Uterus (tissue), 4 donors: Measurements from ENCODE around the gene FBXW7. TPM values are rescaled to one million over a fixed set of nuclear protein-coding genes. Genes with fewer than 3 reads are reported as not detected.

Experiments used
- DNase-seq, 2 donors: peaks; one replicate each; pipeline ENCODE4 v3.0.0-alpha.2; 2019 to 2020
- H3K27ac ChIP-seq, 2 donors: fragments of 200-600 bp; sonication (generic); 1 replicate in 1 of 2; 2 replicates in 1 of 2; pipeline ENCODE4 v1.5.1; 2016 to 2018
- H3K27me3 ChIP-seq, 2 donors: fragments of 200-600 bp; sonication (generic); one replicate each; pipeline ENCODE4 v1.5.1; 2018 to 2019; ENCODE audit warnings: control low read depth in 1 of 2
- H3K36me3 ChIP-seq, 2 donors: fragments of 200-600 bp; sonication (generic); one replicate each; pipeline ENCODE4 v1.5.1; 2019; ENCODE audit warnings: control low read depth in 1 of 2
- H3K4me1 ChIP-seq, 2 donors: fragments of 200-600 bp; sonication (generic); one replicate each; pipeline ENCODE4 v1.5.1; 2018 to 2019; ENCODE audit warnings: control low read depth in 1 of 2
- H3K4me3 ChIP-seq, 2 donors: fragments of 200-600 bp; sonication (generic); 1 replicate in 1 of 2; 2 replicates in 1 of 2; pipeline ENCODE4 v1.5.1; 2018 to 2019; ENCODE audit warnings: mild to moderate bottlenecking in 1 of 2
- H3K9me3 ChIP-seq, 2 donors: fragments of 200-600 bp; sonication (generic); one replicate each; pipeline ENCODE4 v1.5.1; 2019; ENCODE audit warnings: control low read depth in 1 of 2
- CTCF ChIP-seq, 4 experiments: fragments of 200-600 bp in 2 of 4; fragments of 450-650 bp in 2 of 4; sonication (generic) in 2 of 4; IDR thresholded peaks; one replicate each; pipeline ENCODE4 v1.5.1; 2016 to 2019; ENCODE audit warnings: antibody characterized with exemption in 4 of 4, mild to moderate bottlenecking in 2 of 4, moderate library complexity in 1 of 4
- POLR2A ChIP-seq, 2 donors: fragments of 450-650 bp; IDR thresholded peaks; one replicate each; pipeline ENCODE4 v1.6.1; 2016; ENCODE audit warnings: antibody characterized with exemption in 2 of 2, mild to moderate bottlenecking in 1 of 2, moderate library complexity in 1 of 2
- intact Hi-C: fragments of 100-400 bp; cut with DNase I; formaldehyde crosslinking; loops from one replicate; pipeline ENCODE4 v1.15.1; 2023; ENCODE audit warnings: low total_unique reads
- total RNA-seq, 4 donors: library from RNA; depleted of rRNA in 3 of 4; stranded (reverse); fragments of >200 nt in 3 of 4; gene quantifications; one replicate each; pipeline versions ENCODE4 v1.1.0 to v1.2.4, GENCODE V29; 2014 to 2023
- donor health status: DM: yes; HTN: yes; CAD: no.

The FBXW7 gene
- total RNA-seq, 4 donors from 2014 or later = 50.6 to 152 (median 90.8) TPM

- H3K9me3 ChIP-seq = no peaks in the 10 kb centered on the region
- TF ChIP-seq CTCF (IDR thresholded peaks at IDR 0.05) = no peak
- no peak for TF ChIP-seq POLR2A (IDR thresholded peaks at IDR 0.05)
- intact Hi-C loops = no loop called here
- H3K4me3 ChIP-seq = no peak overlapping the region
- DNase-seq = no peak
- H3K36me3 ChIP-seq = no peaks in the 10 kb centered on the region
- H3K27me3 ChIP-seq = no peaks in the 10 kb centered on the region
- H3K4me1 ChIP-seq = no peaks in the 10 kb centered on the region
- no peak overlapping the region for H3K27ac ChIP-seq
These were observed 175.9 kb downstream of the FBXW7 start for GRCh38 chr4:152360045-152360410.

- no peak for TF ChIP-seq CTCF (IDR thresholded peaks at IDR 0.05)
- TF ChIP-seq POLR2A (IDR thresholded peaks at IDR 0.05) = no peak
- Histone ChIP-seq H3K9me3 (no peaks in the 10 kb centered on the region), H3K27ac (no peak overlapping the region), H3K36me3 (no peaks in the 10 kb centered on the region), H3K4me1 (no peaks in the 10 kb centered on the region), H3K4me3 (no peak overlapping the region), H3K27me3 (no peaks in the 10 kb centered on the region)
- no peak for DNase-seq
- intact Hi-C loops = no loop called here
These were observed 176.5 kb downstream of the FBXW7 start for GRCh38 chr4:152359208-152360044.

GRCh38 chr4:152357206-152357605, 178.7 kb downstream of the FBXW7 start:
- Histone ChIP-seq H3K27ac (no peak overlapping the region), H3K27me3 (no peaks in the 10 kb centered on the region), H3K9me3 (no peaks in the 10 kb centered on the region), H3K4me3 (no peak overlapping the region), H3K36me3 (no peaks in the 10 kb centered on the region), H3K4me1 (no peaks in the 10 kb centered on the region)
- no peak for DNase-seq
- intact Hi-C loops = no loop called here
- TF ChIP-seq POLR2A (IDR thresholded peaks at IDR 0.05) (no peak), CTCF (IDR thresholded peaks at IDR 0.05) (no peak)

- Histone ChIP-seq H3K27me3 (no peaks in the 10 kb centered on the region), H3K9me3 (no peaks in the 10 kb centered on the region), H3K36me3 (no peaks in the 10 kb centered on the region), H3K4me1 (no peaks in the 10 kb centered on the region), H3K27ac (no peak overlapping the region), H3K4me3 (no peak overlapping the region)
- TF ChIP-seq CTCF (IDR thresholded peaks at IDR 0.05) (no peak), POLR2A (IDR thresholded peaks at IDR 0.05) (no peak)
- intact Hi-C loops = no loop called here
- no peak for DNase-seq
These were observed 179.4 kb downstream of the FBXW7 start for GRCh38 chr4:152356428-152357034.

- Histone ChIP-seq H3K9me3 (no peaks in the 10 kb centered on the region), H3K4me3 (peak overlapping the region; percentile 43 to 50), H3K36me3 (no peaks in the 10 kb centered on the region), H3K27ac (peak overlapping the region; percentile 80 to 90), H3K27me3 (no peaks in the 10 kb centered on the region), H3K4me1 (no peaks in the 10 kb centered on the region)
- peak; percentile 54 to 80 for TF ChIP-seq POLR2A (IDR thresholded peaks at IDR 0.05)
- TF ChIP-seq CTCF (IDR thresholded peaks at IDR 0.05) = peak in 1 of 4 experiments; percentile 7
- intact Hi-C loops = no loop called here
- DNase-seq = peak; percentile 70 to 81
These were observed 183.2 kb downstream of the FBXW7 start for GRCh38 chr4:152352622-152353116.
